Activated T-cell treated with anti-CD3 and anti-CD28 coated beads, Interleukin-2, amount 50 U/mL, for 24 hours (primary cell): ENCODE data around the gene IQCC.

Experiments used
- DNase-seq: peaks from one replicate; pipeline ENCODE4 v3.0.0-alpha.2; 2020
- H3K27ac Mint-ChIP-seq: 2 replicates; pipeline ENCODE4 v1.8.0; 2020; ENCODE audit warnings: mild to moderate bottlenecking, mixed read lengths
- H3K27me3 Mint-ChIP-seq: 2 replicates; pipeline ENCODE4 v1.8.0; 2020; ENCODE audit warnings: mixed read lengths
- H3K36me3 Mint-ChIP-seq: 2 replicates; pipeline ENCODE4 v1.8.0; 2020; ENCODE audit warnings: low read depth, mixed read lengths
- H3K4me1 Mint-ChIP-seq: 2 replicates; pipeline ENCODE4 v1.8.0; 2020; ENCODE audit warnings: low read depth, mixed read lengths
- H3K4me3 Mint-ChIP-seq: 2 replicates; pipeline ENCODE4 v1.8.0; 2020; ENCODE audit warnings: mild to moderate bottlenecking, moderate library complexity, mixed read lengths
- H3K9me3 Mint-ChIP-seq: 2 replicates; pipeline ENCODE4 v1.8.0; 2020; ENCODE audit warnings: mixed read lengths

The IQCC gene

GRCh38 chr1:32200226-32201010 is 5.1 kb upstream of the IQCC start, which contains the start of gene CCDC28B:
TSS of gene CCDC28B (plus strand) at chr1:32200595. CDS start at chr1:32201936, 1,341 bp downstream.
- no peaks in the 10 kb centered on the region for H3K9me3 Mint-ChIP-seq
- H3K4me1 Mint-ChIP-seq = peaks cover 72% of the 10 kb centered on the region
- DNase-seq = peak; percentile 77
- H3K27ac Mint-ChIP-seq = peak within 1 kb of the TSS; percentile 79
- peaks cover 45% of the 10 kb centered on the region for H3K36me3 Mint-ChIP-seq
- peak within 1 kb of the TSS; percentile 80 for H3K4me3 Mint-ChIP-seq
- H3K27me3 Mint-ChIP-seq = no peaks in the 10 kb centered on the region

DNA sequence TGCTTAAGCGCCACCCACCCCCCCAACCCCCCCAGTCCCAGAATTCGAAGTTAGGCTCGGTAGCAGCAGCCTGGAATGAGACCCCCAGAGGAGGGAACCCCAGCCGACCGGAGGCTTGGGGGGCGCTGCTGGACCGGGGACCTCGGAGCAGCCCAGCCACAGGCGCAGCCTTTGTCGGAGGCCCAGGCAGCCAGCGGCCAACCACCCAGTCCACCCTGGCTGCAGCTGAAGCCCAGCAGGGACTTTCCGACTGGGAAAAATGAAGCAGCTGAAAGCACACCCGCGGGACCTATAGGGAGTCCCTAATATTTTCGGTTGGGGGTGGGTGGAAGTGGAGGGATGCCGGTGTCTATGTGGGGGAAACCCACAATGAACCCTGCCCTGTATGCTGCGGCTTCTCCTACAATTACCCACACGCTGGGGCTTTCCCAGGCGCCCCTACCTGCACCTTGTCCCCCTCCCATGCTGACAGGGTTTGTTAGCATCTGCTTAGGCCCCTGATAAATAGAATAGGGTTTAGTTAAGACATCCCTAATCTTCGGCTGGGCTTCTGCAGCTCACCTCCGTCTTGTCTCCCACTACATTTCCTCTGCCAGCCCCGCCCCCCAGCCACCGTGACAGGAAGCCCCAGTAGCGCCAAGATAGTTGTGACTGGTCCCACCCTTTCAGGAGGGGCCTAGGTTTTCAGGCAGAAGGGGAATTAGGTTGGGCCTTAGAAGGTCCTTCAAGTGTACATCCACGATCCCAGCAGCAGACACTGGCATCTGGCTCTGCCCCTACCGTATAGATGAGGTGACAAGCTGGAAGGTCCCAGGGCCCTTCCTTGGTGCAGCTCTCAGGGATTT is 4.2 kb upstream of the IQCC start:
- peak; percentile 83 for DNase-seq
- Mint-ChIP-seq H3K36me3 (peaks cover 45% of the 10 kb centered on the region), H3K4me3 (peak overlapping the region; percentile 80), H3K27ac (peak overlapping the region; percentile 79), H3K27me3 (no peaks in the 10 kb centered on the region), H3K9me3 (no peaks in the 10 kb centered on the region), H3K4me1 (peaks cover 69% of the 10 kb centered on the region)

DNA sequence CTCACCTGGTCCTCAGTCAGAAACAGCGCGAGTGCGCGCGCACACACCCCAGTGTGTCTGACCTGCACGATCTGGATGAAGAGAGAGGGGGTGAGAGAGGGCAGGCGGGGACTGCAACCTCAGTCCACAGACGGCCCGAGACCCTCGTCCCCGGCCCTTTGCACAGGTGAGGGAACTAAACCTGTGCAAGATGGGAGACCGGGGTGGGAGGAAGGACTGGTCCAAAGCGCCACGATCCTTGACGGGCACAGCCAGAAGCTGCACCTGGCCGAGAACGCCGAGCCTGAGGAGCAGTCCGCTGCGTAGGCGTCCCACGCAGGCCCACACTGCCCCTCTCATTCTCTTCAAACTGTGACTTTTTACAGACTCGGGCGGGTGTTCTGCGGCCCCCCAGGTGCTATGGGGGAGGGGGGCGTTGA is 519 bp upstream of the IQCC start:
- Mint-ChIP-seq H3K9me3 (no peaks in the 10 kb centered on the region), H3K36me3 (peaks cover 33% of the 10 kb centered on the region), H3K27me3 (no peaks in the 10 kb centered on the region), H3K4me1 (peaks cover 54% of the 10 kb centered on the region), H3K27ac (peak overlapping the region; percentile 88), H3K4me3 (peak overlapping the region; percentile 90)
- DNase-seq = no peak

GRCh38 chr1:32208469-32208868 is 3.0 kb downstream of the IQCC start:
- Mint-ChIP-seq H3K4me1 (peaks cover 29% of the 10 kb centered on the region), H3K4me3 (no peak overlapping the region), H3K27me3 (no peaks in the 10 kb centered on the region), H3K27ac (no peak overlapping the region), H3K36me3 (peaks cover 37% of the 10 kb centered on the region), H3K9me3 (no peaks in the 10 kb centered on the region)
- no peak for DNase-seq

GRCh38 chr1:32208891-32209328 is 3.4 kb downstream of the IQCC start, which contains the start of gene DCDC2B:
TSS of gene DCDC2B (plus strand) at chr1:32209089. CDS start at chr1:32209094, 5 bp downstream.
- no peak for DNase-seq
- no peak within 1 kb of the TSS for H3K27ac Mint-ChIP-seq
- no peak within 1 kb of the TSS for H3K4me3 Mint-ChIP-seq
- no peaks in the 10 kb centered on the region for H3K27me3 Mint-ChIP-seq
- H3K4me1 Mint-ChIP-seq = peaks cover 25% of the 10 kb centered on the region
- peaks cover 37% of the 10 kb centered on the region for H3K36me3 Mint-ChIP-seq
- no peaks in the 10 kb centered on the region for H3K9me3 Mint-ChIP-seq

DNA sequence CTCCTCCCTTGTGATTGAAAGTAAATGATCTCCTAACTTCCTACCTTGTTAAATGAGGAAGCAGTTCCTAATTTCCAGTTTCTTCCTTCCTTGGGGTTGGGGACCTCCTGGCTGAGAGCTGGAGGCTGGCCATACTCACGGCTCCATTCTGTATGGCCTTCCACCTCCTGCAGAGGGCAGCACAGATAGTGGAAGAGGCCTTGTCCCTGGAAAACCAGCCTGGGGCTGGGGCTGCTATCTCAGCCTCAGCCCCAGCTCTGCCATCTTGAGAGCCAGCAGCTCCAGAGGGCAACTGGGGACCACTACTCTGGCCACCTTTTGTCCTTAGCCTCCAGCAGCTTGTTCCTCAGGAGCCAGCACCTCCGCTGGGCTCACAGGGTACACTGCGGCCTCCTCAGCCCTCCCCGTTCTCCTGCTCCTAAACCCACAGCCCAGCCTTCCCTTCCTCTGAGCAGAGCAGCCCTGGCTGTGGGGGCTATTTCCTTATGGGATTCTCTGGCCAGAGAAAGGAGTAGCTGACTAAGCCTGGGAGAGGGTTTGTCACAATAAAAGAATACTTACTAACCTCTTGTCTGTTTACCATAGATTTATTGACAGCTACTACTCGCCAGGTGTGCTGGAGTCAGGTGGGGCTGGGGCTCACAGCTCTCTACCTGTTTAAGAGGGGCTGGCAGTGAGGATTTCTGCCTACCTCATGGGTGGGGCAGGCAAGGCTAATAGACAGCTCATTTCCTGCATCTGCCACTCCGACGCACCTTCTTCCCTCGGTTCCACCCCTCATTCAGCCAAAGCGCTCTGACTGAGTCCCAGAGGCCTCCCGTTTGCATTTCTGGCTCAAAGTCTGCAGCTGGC is 10.4 kb downstream of the IQCC start:
- Mint-ChIP-seq H3K9me3 (no peaks in the 10 kb centered on the region), H3K27ac (peak overlapping the region; percentile 68), H3K4me3 (no peak overlapping the region), H3K27me3 (no peaks in the 10 kb centered on the region), H3K4me1 (peaks cover 22% of the 10 kb centered on the region), H3K36me3 (peaks cover 52% of the 10 kb centered on the region)
- DNase-seq = peak; percentile 66

- no peak overlapping the region for H3K4me3 Mint-ChIP-seq
- no peak for DNase-seq
- peaks cover 29% of the 10 kb centered on the region for H3K4me1 Mint-ChIP-seq
- no peaks in the 10 kb centered on the region for H3K9me3 Mint-ChIP-seq
- H3K27me3 Mint-ChIP-seq = no peaks in the 10 kb centered on the region
- peak overlapping the region; percentile 66 for H3K27ac Mint-ChIP-seq
- H3K36me3 Mint-ChIP-seq = peaks cover 55% of the 10 kb centered on the region
These were observed 11.1 kb downstream of the IQCC start for GRCh38 chr1:32216566-32216965.

GRCh38 chr1:32219022-32219421 is 13.6 kb downstream of the IQCC start:
- H3K27me3 Mint-ChIP-seq = no peaks in the 10 kb centered on the region

GRCh38 chr1:32220746-32221580 is 15.5 kb downstream of the IQCC start:
- DNase-seq = no peak
- peak overlapping the region; percentile 98 for H3K4me3 Mint-ChIP-seq
- H3K27me3 Mint-ChIP-seq = no peaks in the 10 kb centered on the region
- peaks cover 43% of the 10 kb centered on the region for H3K4me1 Mint-ChIP-seq
- no peaks in the 10 kb centered on the region for H3K9me3 Mint-ChIP-seq
- peak overlapping the region; percentile 99 for H3K27ac Mint-ChIP-seq
- peaks cover 79% of the 10 kb centered on the region for H3K36me3 Mint-ChIP-seq

More at GRCh38 chr1:32219022-32219421, 13.6 kb downstream of the IQCC start:
- peaks cover 38% of the 10 kb centered on the region for H3K4me1 Mint-ChIP-seq
- peak overlapping the region; percentile 57 for H3K27ac Mint-ChIP-seq
- H3K4me3 Mint-ChIP-seq = no peak overlapping the region
- H3K36me3 Mint-ChIP-seq = peaks cover 75% of the 10 kb centered on the region
- H3K9me3 Mint-ChIP-seq = no peaks in the 10 kb centered on the region
- DNase-seq = no peak

- Mint-ChIP-seq H3K27ac (peak overlapping the region; percentile 99), H3K9me3 (no peaks in the 10 kb centered on the region), H3K27me3 (no peaks in the 10 kb centered on the region), H3K4me1 (peaks cover 41% of the 10 kb centered on the region), H3K36me3 (peaks cover 79% of the 10 kb centered on the region), H3K4me3 (peak overlapping the region; percentile 98)
- DNase-seq = no peak
These were observed 16.1 kb downstream of the IQCC start for GRCh38 chr1:32221581-32221979.

- peak; percentile 92 for DNase-seq
- Mint-ChIP-seq H3K4me3 (peak within 1 kb of the TSS; percentile 98), H3K36me3 (peaks cover 77% of the 10 kb centered on the region), H3K9me3 (no peaks in the 10 kb centered on the region), H3K27ac (peak within 1 kb of the TSS; percentile 99), H3K4me1 (peaks cover 41% of the 10 kb centered on the region), H3K27me3 (no peaks in the 10 kb centered on the region)
These were observed 16.7 kb downstream of the IQCC start, which contains the start of the genes EIF3I and TMEM234 for GRCh38 chr1:32221980-32222755. TSS of gene EIF3I (plus strand) at chr1:32222407. CDS start at chr1:32222442, 35 bp downstream. TSS of gene TMEM234 (minus strand) at chr1:32222353. CDS start at chr1:32222322, 31 bp downstream.

DNA sequence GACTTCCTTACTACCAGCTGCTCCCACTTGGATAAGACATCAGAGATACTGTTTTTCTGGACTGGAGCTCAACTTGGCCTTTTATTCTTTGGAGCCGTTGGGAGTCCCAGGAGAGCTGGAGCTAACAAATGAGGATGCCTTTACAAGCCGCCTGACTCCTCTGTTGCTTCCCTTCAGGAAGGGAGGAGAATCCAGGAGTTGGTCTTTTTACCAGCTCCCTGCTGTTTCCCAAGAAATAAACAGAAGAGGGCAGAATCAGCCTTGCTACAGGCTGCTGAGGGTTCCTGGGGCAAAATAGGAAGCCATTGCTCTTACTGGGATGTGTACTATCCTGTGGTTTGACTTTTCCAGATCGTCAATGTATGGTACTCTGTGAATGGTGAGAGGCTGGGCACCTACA is 18.2 kb downstream of the IQCC start:
- Mint-ChIP-seq H3K4me1 (peaks cover 43% of the 10 kb centered on the region), H3K9me3 (no peaks in the 10 kb centered on the region), H3K27me3 (no peaks in the 10 kb centered on the region), H3K27ac (peak overlapping the region; percentile 99), H3K36me3 (peaks cover 80% of the 10 kb centered on the region), H3K4me3 (peak overlapping the region; percentile 98)
- DNase-seq = no peak
